Measurements from ENCODE around the gene PRXL2C.

DNA sequence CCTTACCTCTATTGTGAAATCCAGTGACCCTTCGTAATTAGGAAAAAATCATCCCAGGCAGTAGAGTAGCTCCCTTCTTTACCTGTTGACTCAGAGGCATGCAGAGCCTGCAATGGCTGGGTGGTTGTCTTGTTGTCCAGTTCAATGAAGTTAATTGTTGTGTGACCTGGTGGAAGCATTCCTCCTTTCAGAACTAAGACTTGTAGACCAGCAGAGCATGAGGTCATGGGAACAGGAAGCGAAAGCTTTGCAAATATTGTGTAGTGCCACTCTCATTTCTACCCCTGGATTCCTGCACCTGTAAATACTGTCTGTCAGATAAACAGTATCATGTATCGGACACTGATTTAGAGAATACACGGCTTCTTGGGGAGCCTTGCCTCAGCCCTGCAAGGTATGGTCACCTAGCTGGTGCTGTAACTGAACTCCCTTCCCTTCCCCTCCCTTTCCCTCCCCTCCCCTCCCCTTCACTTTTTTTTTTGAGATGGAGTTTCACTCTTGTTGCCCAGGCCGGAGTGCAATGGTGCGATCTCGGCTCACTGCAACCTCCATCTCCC lies 5.7 kb upstream of the PRXL2C start:
- TF ChIP-seq, protein P1, sequence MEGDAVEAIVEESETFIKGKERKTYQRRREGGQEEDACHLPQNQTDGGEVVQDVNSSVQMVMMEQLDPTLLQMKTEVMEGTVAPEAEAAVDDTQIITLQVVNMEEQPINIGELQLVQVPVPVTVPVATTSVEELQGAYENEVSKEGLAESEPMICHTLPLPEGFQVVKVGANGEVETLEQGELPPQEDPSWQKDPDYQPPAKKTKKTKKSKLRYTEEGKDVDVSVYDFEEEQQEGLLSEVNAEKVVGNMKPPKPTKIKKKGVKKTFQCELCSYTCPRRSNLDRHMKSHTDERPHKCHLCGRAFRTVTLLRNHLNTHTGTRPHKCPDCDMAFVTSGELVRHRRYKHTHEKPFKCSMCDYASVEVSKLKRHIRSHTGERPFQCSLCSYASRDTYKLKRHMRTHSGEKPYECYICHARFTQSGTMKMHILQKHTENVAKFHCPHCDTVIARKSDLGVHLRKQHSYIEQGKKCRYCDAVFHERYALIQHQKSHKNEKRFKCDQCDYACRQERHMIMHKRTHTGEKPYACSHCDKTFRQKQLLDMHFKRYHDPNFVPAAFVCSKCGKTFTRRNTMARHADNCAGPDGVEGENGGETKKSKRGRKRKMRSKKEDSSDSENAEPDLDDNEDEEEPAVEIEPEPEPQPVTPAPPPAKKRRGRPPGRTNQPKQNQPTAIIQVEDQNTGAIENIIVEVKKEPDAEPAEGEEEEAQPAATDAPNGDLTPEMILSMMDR (IDR thresholded peaks at IDR 0.05) = no peak
- TF ChIP-seq POLR2A (IDR thresholded peaks at IDR 0.05) (no peak), POLR2AphosphoS5 (IDR thresholded peaks at IDR 0.05) (no peak)

Data from breast epithelium (tissue), 3 donors.